HG03064 (cell line): ENCODE results near the gene PRRT2.
"Not testable (repeated sequence)": the region's sequence is repeated elsewhere in the genome, so short reads cannot be mapped to it uniquely, and the experiment has no call there.

ENCODE experiments used
- ATAC-seq: cut with Tn5 transposase; IDR thresholded peaks from one replicate; pipeline ENCODE4 v1.9.1; 2021; ENCODE audit warnings: low read depth; ENCODE audit not compliant: unreplicated experiment

Gene PRRT2

GRCh38 chr16:29831490-29831889 is 19.5 kb downstream of the PRRT2 start:
- no peak for ATAC-seq

GRCh38 chr16:29833219-29833618 is 21.2 kb downstream of the PRRT2 start:
- ATAC-seq, result not testable (repeated sequence)

GRCh38 chr16:29834079-29834478 is 22.1 kb downstream of the PRRT2 start:
- no peak for ATAC-seq

GRCh38 chr16:29835926-29836325 is 23.9 kb downstream of the PRRT2 start:
- ATAC-seq, result no peak

GRCh38 chr16:29836623-29837022 is 24.6 kb downstream of the PRRT2 start:
- no peak for ATAC-seq

- ATAC-seq, result no peak
These were observed 25.8 kb downstream of the PRRT2 start for GRCh38 chr16:29837841-29838240.

- ATAC-seq, result no peak
These were observed 27.8 kb downstream of the PRRT2 start for GRCh38 chr16:29839822-29840221.

- no peak for ATAC-seq
These were observed 28.2 kb downstream of the PRRT2 start for GRCh38 chr16:29840240-29840639.

GRCh38 chr16:29841631-29842030 is 29.6 kb downstream of the PRRT2 start:
- ATAC-seq, result no peak

GRCh38 chr16:29842732-29843346 is 30.8 kb downstream of the PRRT2 start:
- no peak for ATAC-seq

GRCh38 chr16:29843931-29844330 is 31.9 kb downstream of the PRRT2 start:
- ATAC-seq, result no peak

- ATAC-seq, result no peak
These were observed 32.8 kb downstream of the PRRT2 start for GRCh38 chr16:29844575-29845331.

- ATAC-seq, result no peak
These were observed 33.7 kb downstream of the PRRT2 start for GRCh38 chr16:29845656-29846055.

GRCh38 chr16:29848420-29849297 is 36.7 kb downstream of the PRRT2 start:
- ATAC-seq, result no peak

- ATAC-seq, result no peak
These were observed 37.5 kb downstream of the PRRT2 start for GRCh38 chr16:29849505-29849904.

- ATAC-seq, result no peak
These were observed 39.0 kb downstream of the PRRT2 start for GRCh38 chr16:29850998-29851397.

GRCh38 chr16:29852654-29853053 is 40.7 kb downstream of the PRRT2 start:
- ATAC-seq, result no peak

- no peak for ATAC-seq
These were observed 42.6 kb downstream of the PRRT2 start for GRCh38 chr16:29854520-29855100.

- no peak for ATAC-seq
These were observed 45.3 kb downstream of the PRRT2 start for GRCh38 chr16:29857133-29857760.

- no peak for ATAC-seq
These were observed 46.3 kb downstream of the PRRT2 start for GRCh38 chr16:29858149-29858849.
